GM19193 (cell line): ENCODE results near the gene TSPAN8.

Experiments
- POLR2A ChIP-seq: IDR thresholded peaks from 4 replicates; pipeline ENCODE4 v1.6.1; 2011; ENCODE audit not compliant: insufficient read depth, insufficient read length; ENCODE audit errors: extremely low read depth

TSPAN8 gene

GRCh38 chr12:71169286-71169685, 11.5 kb upstream of the TSPAN8 start:
- no peak for TF ChIP-seq POLR2A

- TF ChIP-seq POLR2A: no peak
Observed at GRCh38 chr12:71166862-71167496, 9.2 kb upstream of the TSPAN8 start.

GRCh38 chr12:71166280-71166679, 8.5 kb upstream of the TSPAN8 start:
- TF ChIP-seq POLR2A: no peak

GRCh38 chr12:71164568-71165197, 6.9 kb upstream of the TSPAN8 start:
- TF ChIP-seq POLR2A: no peak

GRCh38 chr12:71164166-71164565, 6.4 kb upstream of the TSPAN8 start:
- no peak for TF ChIP-seq POLR2A

- TF ChIP-seq POLR2A: no peak
Observed at GRCh38 chr12:71162832-71163763, 5.3 kb upstream of the TSPAN8 start.

- no peak for TF ChIP-seq POLR2A
Observed at GRCh38 chr12:71161591-71161990, 3.8 kb upstream of the TSPAN8 start.

GRCh38 chr12:71160585-71160984, 2.8 kb upstream of the TSPAN8 start:
- TF ChIP-seq POLR2A: no peak

- no peak for TF ChIP-seq POLR2A
Observed at GRCh38 chr12:71159878-71160277, 2.1 kb upstream of the TSPAN8 start.

- TF ChIP-seq POLR2A: no peak
Observed at GRCh38 chr12:71159264-71159663, 1.5 kb upstream of the TSPAN8 start.

- TF ChIP-seq POLR2A: no peak
Observed at GRCh38 chr12:71158361-71158882, 623 bp upstream of the TSPAN8 start.

- no peak for TF ChIP-seq POLR2A
Observed at GRCh38 chr12:71155225-71155624, 2.6 kb downstream of the TSPAN8 start.

- TF ChIP-seq POLR2A: no peak
Observed at GRCh38 chr12:71152851-71153250, 4.9 kb downstream of the TSPAN8 start.

GRCh38 chr12:71144682-71145081, 13.1 kb downstream of the TSPAN8 start:
- TF ChIP-seq POLR2A: no peak

- no peak for TF ChIP-seq POLR2A
Observed at GRCh38 chr12:71142956-71143355, 14.8 kb downstream of the TSPAN8 start.

- TF ChIP-seq POLR2A: no peak
Observed at GRCh38 chr12:71142016-71142415, 15.8 kb downstream of the TSPAN8 start.

GRCh38 chr12:71141378-71141926, 16.3 kb downstream of the TSPAN8 start:
- no peak for TF ChIP-seq POLR2A
